ENCODE data around the gene SPACA9. TPM values are rescaled to one million over a fixed set of nuclear protein-coding genes. Genes with fewer than 3 reads are reported as not detected.

SPACA9 gene
- total RNA-seq, 1 donor from 2014 or later, result 5.4 TPM

- no peak for DNase-seq (ENCODE audit: low spot score)
These were observed 17.0 kb upstream of the SPACA9 start for GRCh38 chr9:132861666-132862065.

GRCh38 chr9:132862533-132862932 is 16.2 kb upstream of the SPACA9 start:
- no peak for DNase-seq (ENCODE audit: low spot score)
- intact Hi-C loops (cut with DNase I), result no loop called here

More at GRCh38 chr9:132861666-132862065, 17.0 kb upstream of the SPACA9 start:
- intact Hi-C loops (cut with DNase I), result no loop called here

- intact Hi-C loops (cut with DNase I), result no loop called here
- DNase-seq (ENCODE audit: low spot score), result no peak
These were observed 15.6 kb upstream of the SPACA9 start for GRCh38 chr9:132863096-132863495.

- intact Hi-C loops (cut with DNase I), result no loop called here
- no peak for DNase-seq (ENCODE audit: low spot score)
These were observed 14.4 kb upstream of the SPACA9 start for GRCh38 chr9:132864277-132864676.

GRCh38 chr9:132864691-132865090 is 14.0 kb upstream of the SPACA9 start:
- intact Hi-C loops (cut with DNase I), result no loop called here
- DNase-seq (ENCODE audit: low spot score), result no peak

GRCh38 chr9:132866898-132867297 is 11.8 kb upstream of the SPACA9 start:
- intact Hi-C loops (cut with DNase I), result no loop called here
- DNase-seq (ENCODE audit: low spot score), result no peak

- intact Hi-C loops (cut with DNase I), result no loop called here
- no peak for DNase-seq (ENCODE audit: low spot score)
These were observed 9.4 kb upstream of the SPACA9 start for GRCh38 chr9:132869266-132869665.

GRCh38 chr9:132873403-132873802 is 5.3 kb upstream of the SPACA9 start:
- intact Hi-C loops (cut with DNase I), result no loop called here
- no peak for DNase-seq (ENCODE audit: low spot score)

GRCh38 chr9:132875159-132875558 is 3.5 kb upstream of the SPACA9 start:
- DNase-seq (ENCODE audit: low spot score), result no peak
- intact Hi-C loops (cut with DNase I), result loop anchor here (5.0 kb wide), 1 partner anchor 203 kb away; the partner anchor contains the start of gene GTF3C4

GRCh38 chr9:132876849-132877248 is 1.8 kb upstream of the SPACA9 start:
- DNase-seq (ENCODE audit: low spot score), result no peak
- intact Hi-C loops (cut with DNase I), result loop anchor here (5.0 kb wide), 1 partner anchor 205 kb away; the partner anchor contains the start of gene GTF3C4

GRCh38 chr9:132877458-132877823 is 1.3 kb upstream of the SPACA9 start:
- no peak for DNase-seq (ENCODE audit: low spot score)
- intact Hi-C loops (cut with DNase I), result loop anchor here (5.0 kb wide), 1 partner anchor 205 kb away; the partner anchor contains the start of gene GTF3C4

- DNase-seq (ENCODE audit: low spot score), result peak; percentile 83
- intact Hi-C loops (cut with DNase I), result loop anchor here (5.0 kb wide), 1 partner anchor 206 kb away; the partner anchor contains the start of gene GTF3C4
These were observed 639 bp upstream of the SPACA9 start, which contains the start of gene AK8 for GRCh38 chr9:132877824-132878694. Gene AK8 (minus strand): TSS chr9:132878284. CDS start chr9:132878255, 29 bp downstream.

- DNase-seq (ENCODE audit: low spot score), result no peak
- intact Hi-C loops (cut with DNase I), result loop anchor here (5.0 kb wide), 1 partner anchor 207 kb away; the partner anchor contains the start of gene GTF3C4
These were observed 992 bp downstream of the SPACA9 start for GRCh38 chr9:132879457-132880323.

- no peak for DNase-seq (ENCODE audit: low spot score)
- intact Hi-C loops (cut with DNase I), result no loop called here
These were observed 1.6 kb downstream of the SPACA9 start for GRCh38 chr9:132880324-132880661.

GRCh38 chr9:132881826-132882225 is 3.1 kb downstream of the SPACA9 start:
- intact Hi-C loops (cut with DNase I), result no loop called here
- DNase-seq (ENCODE audit: low spot score), result no peak

GRCh38 chr9:132882616-132883015 is 3.9 kb downstream of the SPACA9 start:
- intact Hi-C loops (cut with DNase I), result no loop called here
- DNase-seq (ENCODE audit: low spot score), result no peak

GRCh38 chr9:132883349-132884294 is 4.9 kb downstream of the SPACA9 start:
- DNase-seq (ENCODE audit: low spot score), result no peak
- intact Hi-C loops (cut with DNase I), result no loop called here

GRCh38 chr9:132885720-132886333 is 7.1 kb downstream of the SPACA9 start:
- intact Hi-C loops (cut with DNase I), result no loop called here
- no peak for DNase-seq (ENCODE audit: low spot score)

- intact Hi-C loops (cut with DNase I), result no loop called here
These were observed 7.6 kb downstream of the SPACA9 start for GRCh38 chr9:132886334-132886725.

More at GRCh38 chr9:132886334-132886725, 7.6 kb downstream of the SPACA9 start:
- DNase-seq (ENCODE audit: low spot score), result no peak
